HG02763 (cell line): ENCODE results near the gene ZNF273.

Experiments
- ATAC-seq: cut with Tn5 transposase; IDR thresholded peaks from one replicate; pipeline ENCODE4 v1.9.1; 2021; ENCODE audit warnings: mild to moderate bottlenecking, moderate library complexity; ENCODE audit not compliant: unreplicated experiment

The ZNF273 gene

DNA sequence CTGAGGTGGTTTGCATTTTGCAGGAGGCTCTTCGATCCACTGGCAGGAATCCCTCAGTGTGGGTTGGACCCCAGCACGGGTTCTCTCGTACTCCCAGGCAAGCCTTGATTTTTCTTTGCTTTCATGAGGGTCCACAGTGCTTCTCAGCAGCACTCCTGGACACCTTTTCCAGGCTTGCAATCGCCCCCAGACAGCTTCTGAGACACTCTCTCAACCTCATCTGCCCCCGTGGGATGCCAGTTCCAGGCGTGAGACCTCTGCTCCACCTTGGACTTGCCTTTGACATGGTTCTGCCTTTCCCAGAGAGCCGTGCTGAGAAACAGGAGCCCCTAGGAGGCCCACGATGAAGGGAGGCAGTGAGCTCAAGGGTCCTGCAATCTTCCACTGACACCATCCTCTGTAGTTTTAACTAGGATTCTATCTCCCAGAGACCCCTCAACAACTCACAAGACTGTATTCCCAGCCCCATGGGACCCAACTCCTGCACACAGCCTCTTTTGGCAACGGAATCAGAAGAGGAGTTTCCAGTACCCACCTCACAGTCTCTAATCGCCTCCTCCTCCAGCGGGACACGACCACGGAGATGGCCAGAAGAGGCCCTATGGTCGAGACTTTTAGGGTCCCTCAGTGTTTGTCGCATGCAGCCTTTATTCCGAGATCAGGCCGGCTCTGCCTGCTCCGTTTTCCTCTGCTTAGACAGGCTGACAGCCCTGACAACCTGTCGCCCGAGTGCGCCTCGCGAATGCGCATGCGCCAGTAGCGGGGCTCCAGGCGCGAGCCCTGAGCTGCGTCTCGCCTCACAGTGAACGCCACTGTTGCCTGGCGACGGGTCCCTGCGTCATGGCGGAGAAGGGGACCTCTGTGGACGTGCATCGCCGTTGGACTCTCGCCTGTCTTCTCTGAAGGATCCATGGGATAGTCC, 26.0 kb upstream of the ZNF273 start:
- ATAC-seq: no peak

DNA sequence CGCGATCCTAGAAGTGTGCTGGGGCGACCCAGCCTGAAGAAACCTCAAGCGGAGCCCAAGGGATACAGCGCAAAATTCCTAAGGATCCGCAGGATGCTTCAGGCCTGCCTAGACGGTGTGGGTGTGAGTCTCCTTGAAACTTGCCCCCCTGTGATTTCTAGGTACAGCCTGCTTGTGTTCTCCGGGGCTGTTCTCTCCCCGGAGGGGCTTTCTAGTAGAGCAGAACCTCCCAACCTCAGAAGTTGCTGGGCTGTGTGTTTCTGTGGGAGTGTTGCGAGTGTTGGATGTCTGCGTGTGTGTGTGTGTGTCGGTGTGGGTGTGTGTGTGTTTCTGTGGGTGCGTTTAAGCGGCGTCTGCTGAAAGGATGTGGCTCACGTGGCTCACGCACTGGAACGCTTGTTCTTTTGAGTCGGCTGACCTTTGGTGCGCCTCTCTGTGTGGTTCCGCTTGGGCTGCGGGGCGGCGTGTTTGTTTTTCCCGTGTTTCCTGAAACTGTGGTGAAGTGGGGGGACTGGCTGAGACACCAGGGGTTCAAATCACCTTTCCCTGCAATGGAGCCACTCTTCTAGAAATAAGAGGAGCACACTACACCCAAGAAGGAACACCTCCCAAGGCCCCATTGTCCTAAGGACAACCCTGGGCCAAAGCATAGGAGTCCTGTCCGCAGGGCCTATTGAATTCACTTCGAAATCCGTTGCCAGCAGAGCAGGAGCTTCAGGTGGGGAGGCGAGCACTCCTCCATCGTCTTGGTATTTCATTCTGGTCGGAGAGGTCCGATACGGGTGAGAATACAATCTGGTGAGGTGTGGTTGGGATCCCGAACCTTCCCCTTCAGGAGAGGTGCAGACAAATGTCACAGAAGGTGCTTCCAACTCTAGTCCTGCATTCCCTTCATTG, 25.1 kb upstream of the ZNF273 start:
- no peak for ATAC-seq

DNA sequence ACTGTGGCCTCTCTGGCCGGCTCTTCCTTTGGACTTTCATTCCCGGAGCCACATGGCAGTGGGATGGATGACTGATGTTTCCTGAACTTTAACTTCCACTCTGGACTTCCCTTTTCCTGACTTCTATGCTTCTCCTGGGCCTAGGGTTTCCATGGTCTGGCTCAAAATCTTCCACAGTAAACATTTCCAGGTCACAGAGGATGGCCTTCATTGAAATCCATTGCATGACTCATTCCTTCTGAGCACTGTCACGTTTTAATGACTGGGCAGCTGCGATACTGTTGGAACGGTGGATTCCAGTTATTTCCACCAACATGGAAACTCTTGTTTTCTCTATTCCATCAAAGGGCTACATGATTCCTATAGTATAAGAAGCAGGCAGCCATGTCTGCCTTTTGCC, 24.4 kb upstream of the ZNF273 start:
- ATAC-seq: no peak

DNA sequence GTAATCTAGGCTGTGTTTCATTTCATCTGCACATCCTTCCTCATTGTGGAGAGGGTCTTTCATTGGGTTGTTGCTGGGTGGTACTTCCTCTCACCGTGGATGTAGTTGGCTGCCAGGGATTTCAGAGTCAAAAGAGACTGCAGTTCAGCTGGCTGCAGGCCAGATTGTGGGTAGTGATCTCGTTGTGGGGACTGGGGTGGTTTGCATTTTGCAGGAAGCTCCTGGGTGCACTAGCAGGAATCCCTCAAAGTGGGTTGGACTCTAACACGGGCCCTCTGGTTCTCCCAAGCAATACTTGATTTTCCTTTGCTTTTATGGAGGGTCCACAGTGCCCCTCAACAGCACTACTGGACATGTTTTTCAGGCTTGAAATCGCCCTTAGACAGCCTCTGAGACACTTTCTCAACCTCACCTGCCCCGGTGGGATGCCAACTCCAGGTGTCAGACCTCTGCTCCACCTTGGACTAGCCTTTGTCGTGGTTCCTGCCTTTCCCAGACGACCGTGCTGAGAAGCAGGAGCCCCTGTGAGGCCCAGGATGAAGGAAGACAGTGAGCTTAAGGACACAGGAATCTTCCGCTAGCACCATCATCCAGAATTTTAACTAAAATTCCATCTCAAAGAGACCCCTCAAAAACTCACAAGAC, 23.9 kb upstream of the ZNF273 start:
- no peak for ATAC-seq

DNA sequence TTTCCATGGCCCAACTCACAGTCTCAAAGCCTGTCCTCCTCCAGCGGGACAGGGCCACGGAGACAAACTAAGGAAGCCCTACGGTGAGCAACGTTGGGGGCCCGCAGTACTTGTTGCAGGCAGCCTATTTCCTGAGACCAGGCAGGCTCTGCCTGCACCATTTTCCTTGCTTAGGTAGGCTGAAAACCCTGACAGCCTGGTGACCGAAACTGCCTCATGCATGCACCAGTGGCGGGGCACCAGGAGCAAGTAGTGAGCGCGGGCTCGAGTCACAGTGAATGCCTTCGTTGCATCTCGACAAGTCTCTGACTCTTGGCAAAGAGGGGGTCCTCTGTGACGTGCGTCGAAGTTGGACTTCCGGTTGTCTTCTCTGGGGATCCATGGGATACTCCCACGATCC, 23.3 kb upstream of the ZNF273 start:
- no peak for ATAC-seq

DNA sequence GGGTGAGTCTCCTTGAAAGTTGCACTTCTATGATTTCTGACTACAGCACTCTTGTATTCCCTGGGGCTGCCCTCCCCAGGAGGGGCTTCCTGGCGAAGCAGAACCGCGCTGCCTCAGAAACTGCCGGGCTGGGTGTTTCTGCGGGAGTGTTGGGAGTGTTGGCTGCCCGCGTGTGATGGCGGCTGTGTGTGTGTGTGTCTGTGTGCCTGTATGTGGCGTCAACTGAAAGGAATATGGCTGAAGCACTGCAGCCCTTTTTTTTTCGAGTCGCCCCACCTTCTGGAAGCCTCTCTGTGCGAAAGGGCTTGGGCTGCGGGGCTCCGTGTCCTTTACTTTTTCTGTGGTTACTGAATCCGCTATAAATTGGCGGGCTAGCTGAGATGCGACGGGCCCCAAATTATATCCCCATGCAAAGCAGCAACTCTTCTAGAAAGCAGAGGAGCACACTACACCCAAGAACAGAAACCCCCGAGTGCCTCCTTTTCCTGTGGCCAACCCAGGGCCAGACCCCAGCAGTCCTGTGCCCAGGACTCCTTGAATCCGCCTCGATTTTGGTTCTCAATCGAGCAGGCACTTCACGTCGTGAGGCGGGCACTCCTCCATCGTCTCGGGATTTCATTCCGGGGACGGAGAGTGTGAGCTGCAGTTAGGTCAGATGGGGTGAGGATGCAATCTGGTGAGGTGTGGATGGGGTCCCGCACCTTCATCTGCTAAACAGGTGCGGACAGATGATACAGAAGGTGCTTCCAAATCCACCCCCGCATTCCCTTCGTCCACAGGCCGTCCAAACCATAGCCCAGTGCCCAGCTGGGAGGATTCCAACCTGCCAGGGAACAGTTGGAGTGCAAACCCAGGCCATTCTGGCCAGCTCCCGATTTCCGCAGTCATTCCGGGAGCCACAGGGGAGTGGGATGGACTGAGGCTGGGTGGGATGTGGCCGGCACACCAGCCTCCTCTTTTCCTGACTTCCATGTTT, 22.5 kb upstream of the ZNF273 start:
- ATAC-seq: no peak

DNA sequence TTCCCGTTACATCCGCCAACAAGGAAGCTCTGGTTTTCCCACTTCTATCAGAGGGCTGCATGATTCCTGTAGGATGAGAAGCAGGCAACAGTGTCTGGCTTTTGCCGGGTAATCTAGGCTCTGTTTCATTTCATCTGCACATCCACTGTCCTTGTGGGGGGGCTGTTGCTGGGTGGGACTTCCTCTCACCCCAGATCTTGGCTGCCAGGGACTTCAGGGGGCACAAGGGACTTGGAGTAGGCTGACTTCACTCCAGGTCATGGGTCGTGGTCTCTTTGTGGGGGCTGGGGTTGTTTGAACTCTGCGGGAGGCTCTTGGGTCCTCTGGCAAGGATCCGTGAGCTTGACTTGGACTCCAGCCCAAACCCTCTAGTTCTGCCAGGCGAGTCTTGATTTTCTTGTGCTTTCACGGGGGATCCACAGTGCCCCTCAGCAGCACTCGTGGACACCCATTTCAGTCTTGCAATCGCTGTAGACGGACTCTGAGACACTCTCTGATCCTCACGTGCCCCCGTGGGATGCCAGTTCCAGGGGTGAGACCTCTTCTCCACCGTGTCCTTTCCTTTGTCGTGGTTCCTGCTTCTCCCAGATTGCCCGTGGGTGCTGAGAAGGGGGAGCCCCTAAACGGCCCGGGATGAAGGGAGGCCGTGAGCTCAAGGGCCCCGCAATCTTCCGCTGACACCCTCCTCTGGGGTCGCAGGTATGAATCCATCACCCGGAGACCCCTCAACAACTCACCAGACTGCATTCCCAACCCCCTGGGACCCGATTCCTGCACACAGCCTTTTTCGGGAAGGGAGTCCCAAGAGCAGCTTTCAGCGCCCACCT, 21.4 kb upstream of the ZNF273 start:
- no peak for ATAC-seq

DNA sequence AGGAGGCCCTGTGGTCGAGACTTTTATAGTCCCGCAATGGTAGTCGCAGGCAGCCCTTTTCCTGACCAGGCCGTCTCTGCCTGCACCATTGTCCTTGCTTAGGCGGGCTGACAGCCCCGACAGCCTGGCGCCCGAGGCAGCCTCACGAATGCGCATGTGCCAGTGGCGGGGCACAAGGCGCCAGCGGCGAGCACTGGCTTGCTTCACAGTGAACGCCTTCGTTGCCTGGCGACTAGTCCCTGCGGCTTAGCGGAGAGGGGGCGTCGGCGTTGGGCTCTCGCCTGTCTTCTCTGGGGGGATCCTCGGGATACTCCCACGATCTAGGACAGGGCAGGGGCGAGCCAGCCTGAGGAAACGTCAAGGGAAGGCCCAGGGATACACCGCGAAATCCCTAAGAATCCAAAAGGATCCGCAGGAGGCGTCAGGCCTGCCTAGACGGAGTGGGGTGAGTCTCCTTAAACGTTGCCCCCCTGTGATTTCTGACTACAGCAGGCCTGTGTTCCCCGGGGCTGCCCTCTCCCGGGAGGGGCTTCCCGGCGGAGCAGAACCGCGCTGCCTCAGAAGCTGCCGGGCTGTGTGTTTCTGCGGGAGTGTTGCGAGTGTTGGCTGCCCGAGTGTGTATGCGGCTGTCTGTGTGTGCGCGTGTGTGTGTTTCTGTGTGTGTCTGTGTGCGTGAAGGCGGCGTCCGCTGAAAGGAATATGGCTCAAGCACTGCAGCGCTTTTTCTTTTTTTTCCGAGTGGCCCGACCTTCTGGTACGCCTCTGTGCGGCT, 20.5 kb upstream of the ZNF273 start:
- no peak for ATAC-seq

DNA sequence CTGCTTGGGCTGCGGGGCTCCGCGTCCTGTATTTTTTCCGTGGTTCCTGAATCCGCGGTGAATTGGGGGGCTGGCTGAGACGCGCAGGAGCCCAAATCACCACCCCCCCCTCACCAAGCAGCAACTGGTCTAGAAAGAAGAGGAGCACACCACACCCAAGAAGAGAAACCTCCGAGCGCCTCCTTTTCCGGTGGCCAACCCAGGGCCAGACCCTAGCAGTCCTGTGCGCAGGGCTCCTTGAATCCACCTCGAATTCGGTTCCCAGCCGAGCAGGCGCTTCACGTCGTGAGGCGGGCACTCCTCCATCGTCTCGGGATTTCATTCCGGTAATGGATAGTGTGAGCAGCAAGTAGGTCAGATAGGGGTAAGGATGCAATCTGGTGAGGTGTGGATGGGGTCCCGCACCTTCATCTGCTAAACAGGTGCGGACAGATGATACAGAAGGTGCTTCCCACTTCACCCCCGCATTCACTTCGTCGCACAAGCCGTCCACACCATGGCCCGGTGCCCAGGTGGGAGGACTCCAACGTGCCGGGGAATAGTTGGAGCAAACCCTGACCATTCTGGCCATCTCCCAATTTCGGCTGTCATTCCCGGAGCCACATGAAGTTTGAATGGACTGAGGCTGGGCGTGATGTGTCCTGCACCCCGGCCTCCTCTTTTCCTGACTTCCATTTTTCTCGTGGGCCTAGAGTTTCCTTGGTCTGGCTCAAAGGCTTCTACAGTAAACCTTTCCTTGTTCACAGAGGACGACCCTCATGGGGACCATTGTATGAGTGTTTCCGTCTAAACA, 19.8 kb upstream of the ZNF273 start:
- ATAC-seq: no peak

DNA sequence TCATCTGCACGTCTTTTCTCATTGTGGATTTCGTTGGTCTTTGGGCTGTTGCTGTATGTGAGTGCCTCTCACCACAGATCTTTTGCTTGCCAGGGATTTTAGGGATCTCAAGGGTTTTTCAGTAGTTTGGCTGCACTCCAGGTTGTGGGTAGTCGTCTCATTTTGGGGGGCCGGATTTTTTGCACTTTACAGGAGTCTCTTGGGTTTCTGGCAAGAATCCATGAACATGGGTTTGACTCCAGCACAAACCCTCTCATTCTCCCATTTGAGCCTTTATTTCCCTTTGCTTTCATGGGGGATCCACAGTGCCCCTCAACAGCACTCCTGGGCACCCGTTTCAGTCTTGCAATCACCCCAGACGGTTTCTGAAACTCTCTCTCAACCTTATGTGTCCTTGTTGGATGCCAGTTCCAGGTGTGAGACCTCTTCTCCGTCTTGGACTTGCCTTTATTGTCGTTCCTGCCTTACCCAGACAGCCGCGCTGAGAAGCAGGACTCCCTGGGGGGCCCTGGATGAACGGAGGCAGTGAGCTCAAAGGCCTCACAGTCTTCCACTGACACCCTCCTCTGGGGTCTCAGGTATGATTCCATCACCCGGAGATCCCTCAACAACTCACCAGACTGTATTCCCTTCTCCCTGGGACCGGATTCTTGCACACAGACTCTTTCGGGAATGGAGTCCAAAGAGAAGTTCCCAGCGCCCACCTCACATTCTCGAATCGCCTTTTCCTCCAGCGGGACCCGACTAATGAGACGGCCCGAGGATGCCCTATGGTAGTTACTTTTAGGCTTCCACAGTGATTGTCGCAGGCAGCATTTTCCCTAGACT, 18.8 kb upstream of the ZNF273 start:
- no peak for ATAC-seq

DNA sequence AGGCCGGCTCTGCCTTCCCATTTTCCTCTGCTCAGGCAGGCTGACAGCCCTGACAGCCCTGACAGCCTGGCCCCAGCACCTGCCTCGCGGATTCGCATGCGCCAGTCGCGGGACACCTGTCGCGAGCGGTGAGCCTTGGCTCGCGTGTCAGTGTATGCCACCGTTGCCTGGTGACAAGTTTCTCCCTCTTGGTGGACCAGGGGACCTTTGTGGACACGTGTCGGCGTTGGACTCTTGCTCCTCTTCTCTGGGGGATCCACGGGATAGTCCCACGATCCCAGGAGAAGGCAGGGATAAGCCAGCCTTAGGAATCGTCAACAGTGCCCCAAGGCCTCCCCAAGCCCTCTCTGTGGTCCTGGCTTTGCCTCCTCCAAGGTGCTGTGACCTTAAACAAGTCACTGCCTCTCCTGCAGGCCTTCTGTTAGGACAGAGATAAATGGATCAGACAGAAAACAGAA, 18.1 kb upstream of the ZNF273 start:
- ATAC-seq: no peak

DNA sequence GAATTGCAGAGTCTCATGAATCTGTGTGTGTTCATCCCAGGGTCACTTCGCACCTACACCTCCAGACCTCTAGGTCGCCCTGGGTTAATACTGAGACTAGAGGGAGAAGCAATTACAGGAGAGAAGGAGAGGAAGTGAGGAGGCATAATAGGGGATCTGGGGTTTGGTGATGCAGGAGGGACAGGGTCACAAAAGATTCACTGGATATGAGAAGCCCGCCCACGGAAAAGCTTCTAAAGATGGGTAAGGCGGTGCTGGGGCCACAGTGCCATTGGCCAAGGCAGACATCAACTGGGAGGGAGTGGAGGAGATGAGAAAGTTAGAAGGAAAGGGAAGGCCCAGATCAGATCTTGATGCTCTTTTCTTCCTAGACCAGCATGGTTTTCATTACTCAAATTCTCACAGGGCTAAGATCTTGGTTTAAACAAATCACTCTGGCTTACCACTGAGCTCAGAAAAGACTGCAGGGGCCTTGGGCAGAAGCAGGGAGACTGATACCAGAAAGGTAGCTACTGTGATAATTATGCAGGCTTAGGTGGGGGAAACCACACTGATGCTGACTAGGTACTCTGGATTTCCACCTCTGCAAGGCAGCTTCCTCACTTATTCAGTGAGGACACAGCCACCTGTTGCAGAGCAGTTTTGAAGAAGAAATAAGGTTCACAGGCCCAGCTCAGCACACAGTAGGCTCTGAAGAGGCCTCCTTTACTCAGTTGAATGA, 17.4 kb upstream of the ZNF273 start:
- no peak for ATAC-seq

DNA sequence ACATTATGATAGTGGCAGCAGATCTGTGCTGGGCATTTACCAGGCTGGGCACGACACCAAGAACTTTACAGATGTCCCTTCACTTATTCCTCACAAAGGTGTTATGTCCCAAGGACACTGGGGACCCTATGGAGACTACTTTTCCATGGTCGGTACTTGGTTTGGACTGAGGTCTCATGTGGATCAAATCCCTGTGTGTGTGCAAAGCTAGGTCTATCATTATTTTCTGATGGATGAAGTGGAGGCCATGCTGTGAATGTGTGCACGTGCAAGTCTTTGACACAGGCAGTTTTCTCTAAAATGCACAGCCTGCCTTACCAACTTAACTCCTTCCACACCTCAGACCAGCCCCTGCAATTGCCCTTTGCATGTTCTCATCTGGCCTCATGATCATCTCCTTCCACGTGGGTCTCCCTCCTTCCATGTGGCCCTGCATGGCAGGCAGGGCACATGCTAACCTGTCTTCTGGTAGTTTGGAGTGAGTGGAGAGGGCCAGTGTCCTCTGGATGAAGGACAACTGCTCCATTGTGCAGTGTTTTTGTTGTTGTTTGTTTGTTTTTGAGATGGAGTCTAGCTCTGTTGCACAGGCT, 16.0 kb upstream of the ZNF273 start:
- ATAC-seq: no peak

DNA sequence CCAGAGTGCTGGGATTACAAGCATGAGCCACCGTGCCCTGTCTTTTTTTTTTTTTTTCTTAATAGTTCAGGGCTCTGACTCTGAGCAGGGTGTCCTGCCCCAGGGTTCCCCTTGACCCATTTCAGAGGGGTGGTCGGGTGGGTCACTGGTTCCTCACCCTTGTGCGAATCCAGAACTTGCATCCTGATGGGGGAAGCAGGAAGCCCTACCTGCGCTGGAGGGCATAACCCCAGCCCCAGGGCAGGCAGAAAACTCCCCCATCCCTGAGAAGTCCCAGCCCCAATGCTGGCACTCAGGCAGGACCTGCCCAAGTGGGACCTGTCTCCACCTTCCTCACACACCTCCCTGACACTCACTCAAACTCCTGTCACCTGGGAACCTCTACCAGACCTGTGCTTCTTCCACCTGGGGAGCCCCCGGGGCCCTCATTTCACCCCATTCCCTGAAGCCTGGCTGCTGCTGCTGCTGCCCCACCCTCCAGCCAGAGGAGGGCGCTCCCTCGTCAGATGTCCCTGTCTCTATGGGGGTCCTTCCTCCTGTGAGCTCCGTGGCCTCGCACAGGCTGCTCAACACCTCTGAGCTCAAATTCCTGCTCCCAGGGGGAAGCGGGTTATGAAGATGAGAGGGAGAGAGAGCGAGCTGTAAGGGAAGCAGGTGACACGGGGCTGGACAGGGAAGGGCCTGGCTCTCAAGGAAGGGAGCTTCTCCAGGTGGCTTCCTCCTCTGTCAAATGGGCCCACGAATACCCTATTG, 15.1 kb upstream of the ZNF273 start:
- ATAC-seq: no peak

DNA sequence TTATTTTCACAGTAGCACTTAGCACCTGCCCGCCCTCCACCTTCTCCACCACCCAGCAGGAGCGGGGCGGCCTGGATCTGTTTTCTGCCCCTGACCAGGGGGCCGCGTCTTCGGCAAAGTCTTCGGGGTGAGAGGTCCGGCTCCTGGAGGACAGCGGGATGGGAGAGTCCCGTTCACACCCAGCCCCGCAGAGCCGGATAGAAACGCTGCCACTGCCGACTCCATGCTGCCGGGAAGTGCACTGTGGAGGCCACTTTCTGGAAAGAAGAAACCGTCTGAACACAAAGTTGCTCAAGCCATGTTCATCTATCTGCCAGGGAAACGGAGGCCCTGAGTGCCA, 14.5 kb upstream of the ZNF273 start:
- ATAC-seq: no peak
